DOHH2 (cell line): ENCODE data around the gene YIPF5.

ENCODE experiments used
- H3F3A ChIP-seq: fragments of 200-600 bp; sonication (generic), shearing (Covaris generic); 2 replicates; pipeline ENCODE4 v1.6.0; 2016; ENCODE audit warnings: antibody characterized with exemption, mild to moderate bottlenecking; ENCODE audit not compliant: control insufficient read depth, insufficient read depth
- H3K27ac ChIP-seq: fragments of 200-600 bp; sonication (generic); 2 replicates; pipeline ENCODE4 v1.5.1; 2014; ENCODE audit warnings: low read depth, mild to moderate bottlenecking, low read length, moderate library complexity
- H3K27me3 ChIP-seq: fragments of 200-600 bp; sonication (generic); 2 replicates; pipeline ENCODE4 v1.6.1; 2014; ENCODE audit warnings: mild to moderate bottlenecking, low read length, mixed read lengths; ENCODE audit not compliant: control insufficient read depth
- H3K36me3 ChIP-seq: fragments of 200-600 bp; sonication (generic); 2 replicates; pipeline ENCODE4 v1.6.1; 2014; ENCODE audit warnings: mild to moderate bottlenecking, low read length, moderate library complexity, mixed read lengths; ENCODE audit not compliant: control insufficient read depth
- H3K4me1 ChIP-seq: fragments of 200-600 bp; sonication (generic); 2 replicates; pipeline ENCODE4 v1.6.1; 2014; ENCODE audit warnings: mild to moderate bottlenecking, low read length, mixed read lengths; ENCODE audit not compliant: control insufficient read depth
- H3K4me2 ChIP-seq: fragments of 200-600 bp; sonication (generic); 2 replicates; pipeline ENCODE4 v1.6.0; 2014; ENCODE audit warnings: mild to moderate bottlenecking, low read length, moderate library complexity
- H3K4me3 ChIP-seq: fragments of 200-600 bp; sonication (generic); 2 replicates; pipeline ENCODE4 v1.5.1; 2014; ENCODE audit warnings: mild to moderate bottlenecking, low read length, mixed read lengths
- H3K79me2 ChIP-seq: fragments of 200-600 bp; sonication (generic); 2 replicates; pipeline ENCODE4 v1.6.1; 2014; ENCODE audit warnings: mild to moderate bottlenecking, low read length, mixed read lengths; ENCODE audit not compliant: control insufficient read depth
- H3K9me2 ChIP-seq: fragments of 200-600 bp; sonication (generic); replicated peaks from 2 replicates; pipeline ENCODE4 v1.6.1; 2014; ENCODE audit warnings: mild to moderate bottlenecking, low read length, mixed read lengths; ENCODE audit not compliant: control insufficient read depth
- H3K9me3 ChIP-seq: fragments of 200-600 bp; sonication (generic); 2 replicates; pipeline ENCODE4 v1.6.1; 2014; ENCODE audit warnings: antibody characterized with exemption, low read length, mixed read lengths; ENCODE audit not compliant: control insufficient read depth, insufficient read depth
- H4K20me1 ChIP-seq: fragments of 200-600 bp; sonication (generic); 2 replicates; pipeline ENCODE4 v1.6.0; 2014; ENCODE audit warnings: low read depth, mild to moderate bottlenecking, antibody characterized with exemption, low read length, moderate library complexity; ENCODE audit not compliant: control insufficient read depth, insufficient read depth
- EZH2phosphoT487 ChIP-seq: fragments of 200-600 bp; sonication (generic); IDR thresholded peaks from 2 replicates; pipeline ENCODE4 v1.6.1; 2017; ENCODE audit warnings: borderline replicate concordance, mild to moderate bottlenecking, antibody characterized with exemption, low read length, moderate library complexity, mixed read lengths
- TF ChIP-seq, protein P1 (sequence below): fragments of 200-600 bp; sonication (generic); IDR thresholded peaks from one replicate; pipeline ENCODE4 v1.5.1; 2014; ENCODE audit warnings: antibody characterized with exemption, mild to moderate bottlenecking, low read depth, low read length; ENCODE audit not compliant: poor library complexity, severe bottlenecking

The YIPF5 gene

GRCh38 chr5:144120661-144121180 is 49.7 kb downstream of the YIPF5 start:
- no peak overlapping the region for H3K4me3 ChIP-seq
- H3K4me2 ChIP-seq: no peak overlapping the region
- H3K36me3 ChIP-seq: no peaks in the 10 kb centered on the region
- no peaks in the 10 kb centered on the region for H3K79me2 ChIP-seq
- H3K4me1 ChIP-seq: no peaks in the 10 kb centered on the region
- no peaks in the 10 kb centered on the region for H3K9me3 ChIP-seq
- no peaks in the 10 kb centered on the region for H3F3A ChIP-seq
- no peak for TF ChIP-seq EZH2phosphoT487
- TF ChIP-seq, protein P1, sequence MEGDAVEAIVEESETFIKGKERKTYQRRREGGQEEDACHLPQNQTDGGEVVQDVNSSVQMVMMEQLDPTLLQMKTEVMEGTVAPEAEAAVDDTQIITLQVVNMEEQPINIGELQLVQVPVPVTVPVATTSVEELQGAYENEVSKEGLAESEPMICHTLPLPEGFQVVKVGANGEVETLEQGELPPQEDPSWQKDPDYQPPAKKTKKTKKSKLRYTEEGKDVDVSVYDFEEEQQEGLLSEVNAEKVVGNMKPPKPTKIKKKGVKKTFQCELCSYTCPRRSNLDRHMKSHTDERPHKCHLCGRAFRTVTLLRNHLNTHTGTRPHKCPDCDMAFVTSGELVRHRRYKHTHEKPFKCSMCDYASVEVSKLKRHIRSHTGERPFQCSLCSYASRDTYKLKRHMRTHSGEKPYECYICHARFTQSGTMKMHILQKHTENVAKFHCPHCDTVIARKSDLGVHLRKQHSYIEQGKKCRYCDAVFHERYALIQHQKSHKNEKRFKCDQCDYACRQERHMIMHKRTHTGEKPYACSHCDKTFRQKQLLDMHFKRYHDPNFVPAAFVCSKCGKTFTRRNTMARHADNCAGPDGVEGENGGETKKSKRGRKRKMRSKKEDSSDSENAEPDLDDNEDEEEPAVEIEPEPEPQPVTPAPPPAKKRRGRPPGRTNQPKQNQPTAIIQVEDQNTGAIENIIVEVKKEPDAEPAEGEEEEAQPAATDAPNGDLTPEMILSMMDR: no peak
- no peaks in the 10 kb centered on the region for H4K20me1 ChIP-seq
- no peaks in the 10 kb centered on the region for H3K9me2 ChIP-seq
- H3K27me3 ChIP-seq: no peaks in the 10 kb centered on the region
- no peak overlapping the region for H3K27ac ChIP-seq

DNA sequence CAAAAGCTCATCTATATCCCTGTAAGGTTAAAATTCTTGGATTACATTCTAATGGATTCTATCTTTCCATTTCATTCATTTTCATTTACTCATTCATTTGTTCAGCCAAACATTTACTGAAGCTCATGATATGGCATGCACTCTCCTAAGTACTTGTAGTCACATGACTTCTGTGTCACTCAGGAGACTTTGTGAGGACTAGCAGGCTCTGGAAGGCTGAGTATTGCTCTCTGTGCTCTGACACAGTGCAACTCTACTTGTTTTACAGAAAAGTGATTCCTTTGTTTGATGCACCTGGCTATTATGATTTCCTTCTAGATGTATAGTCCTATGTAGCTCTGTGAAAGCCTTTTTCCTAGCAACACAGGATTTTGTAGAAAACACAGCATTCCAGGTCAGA is 53.0 kb downstream of the YIPF5 start:
- Histone ChIP-seq H4K20me1 (no peaks in the 10 kb centered on the region), H3K27me3 (no peaks in the 10 kb centered on the region), H3K4me1 (no peaks in the 10 kb centered on the region), H3K79me2 (no peaks in the 10 kb centered on the region), H3K27ac (no peak overlapping the region), H3K4me2 (no peak overlapping the region), H3K4me3 (no peak overlapping the region), H3K9me2 (no peaks in the 10 kb centered on the region), H3K9me3 (no peaks in the 10 kb centered on the region), H3K36me3 (no peaks in the 10 kb centered on the region), H3F3A (no peaks in the 10 kb centered on the region)
- TF ChIP-seq, protein P1: no peak
- TF ChIP-seq EZH2phosphoT487: no peak

DNA sequence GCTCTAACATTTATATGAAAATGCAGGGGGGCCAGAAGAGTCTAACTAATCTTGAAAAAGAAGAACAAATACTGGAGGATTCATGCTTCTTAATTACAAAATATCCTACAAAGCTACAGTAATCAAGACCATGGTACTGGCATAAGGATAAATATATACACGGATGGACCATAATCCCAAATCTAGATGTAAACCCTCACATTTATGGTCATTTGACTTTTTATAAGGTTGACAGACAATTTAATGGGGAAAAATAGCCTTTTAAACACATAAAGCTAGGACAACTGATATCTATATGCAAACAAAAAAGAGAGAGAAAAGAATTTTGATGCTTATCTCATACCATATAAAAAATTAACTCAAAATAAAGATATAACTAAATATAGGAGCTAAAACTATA is 55.9 kb downstream of the YIPF5 start:
- no peaks in the 10 kb centered on the region for H3K9me3 ChIP-seq
- H3K36me3 ChIP-seq: no peaks in the 10 kb centered on the region
- H3K27ac ChIP-seq: no peak overlapping the region
- H3F3A ChIP-seq: no peaks in the 10 kb centered on the region
- no peak for TF ChIP-seq EZH2phosphoT487
- TF ChIP-seq, protein P1: no peak
- H3K79me2 ChIP-seq: no peaks in the 10 kb centered on the region
- H4K20me1 ChIP-seq: no peaks in the 10 kb centered on the region
- H3K4me3 ChIP-seq: no peak overlapping the region
- H3K4me1 ChIP-seq: no peaks in the 10 kb centered on the region
- H3K4me2 ChIP-seq: no peak overlapping the region
- no peaks in the 10 kb centered on the region for H3K9me2 ChIP-seq
- no peaks in the 10 kb centered on the region for H3K27me3 ChIP-seq
